Measurements from ENCODE around the gene OR2H2. TPM values are rescaled to one million over a fixed set of nuclear protein-coding genes. Genes with fewer than 3 reads are reported as not detected.

OR2H2 gene

GRCh38 chr6:29631860-29632731 is 47.2 kb downstream of the OR2H2 start:
- peak overlapping the region; percentile 81 for H3K4me3 ChIP-seq (ENCODE audit: low read length)
- H3K4me2 ChIP-seq (ENCODE audit: low read length) = peak overlapping the region; percentile 98
- H3K9ac ChIP-seq (ENCODE audit: low read depth, low read length) = peak overlapping the region; percentile 75
- H3K4me1 ChIP-seq (ENCODE audit: control insufficient read depth, insufficient read depth, low read length) = peaks cover 25% of the 10 kb centered on the region
- H3K9me3 ChIP-seq (replicated peaks; ENCODE audit: low read length) = no peaks in the 10 kb centered on the region
- H3K36me3 ChIP-seq (ENCODE audit: insufficient read depth, low read length) = no peaks in the 10 kb centered on the region
- H3K27me3 ChIP-seq (ENCODE audit: control insufficient read depth, insufficient read depth, low read length) = no peaks in the 10 kb centered on the region

GRCh38 chr6:29632789-29633533 is 48.0 kb downstream of the OR2H2 start, which contains the start of gene GABBR1:
Gene GABBR1, minus strand, starts transcription at chr6:29633183. Its CDS starts 798 bp downstream, at chr6:29632385.
- peak within 1 kb of the TSS; percentile 75 for H3K9ac ChIP-seq (ENCODE audit: low read depth, low read length)

GRCh38 chr6:29633534-29633905 is 48.6 kb downstream of the OR2H2 start:
- peak overlapping the region; percentile 75 for H3K9ac ChIP-seq (ENCODE audit: low read depth, low read length)
- H3K4me2 ChIP-seq (ENCODE audit: low read length) = peak overlapping the region; percentile 98
- H3K36me3 ChIP-seq (ENCODE audit: insufficient read depth, low read length) = no peaks in the 10 kb centered on the region
- H3K4me3 ChIP-seq (ENCODE audit: low read length) = peak overlapping the region; percentile 81
- H3K27me3 ChIP-seq (ENCODE audit: control insufficient read depth, insufficient read depth, low read length) = no peaks in the 10 kb centered on the region
- H3K9me3 ChIP-seq (replicated peaks; ENCODE audit: low read length) = no peaks in the 10 kb centered on the region
- peaks cover 25% of the 10 kb centered on the region for H3K4me1 ChIP-seq (ENCODE audit: control insufficient read depth, insufficient read depth, low read length)

More at GRCh38 chr6:29632789-29633533, 48.0 kb downstream of the OR2H2 start, which contains the start of gene GABBR1:
- Histone ChIP-seq H3K4me1 (ENCODE audit: control insufficient read depth, insufficient read depth, low read length) (peaks cover 25% of the 10 kb centered on the region), H3K4me3 (ENCODE audit: low read length) (peak within 1 kb of the TSS; percentile 81), H3K9me3 (replicated peaks; ENCODE audit: low read length) (no peaks in the 10 kb centered on the region), H3K36me3 (ENCODE audit: insufficient read depth, low read length) (no peaks in the 10 kb centered on the region), H3K4me2 (ENCODE audit: low read length) (peak within 1 kb of the TSS; percentile 98), H3K27me3 (ENCODE audit: control insufficient read depth, insufficient read depth, low read length) (no peaks in the 10 kb centered on the region)

- no peaks in the 10 kb centered on the region for H3K36me3 ChIP-seq (ENCODE audit: insufficient read depth, low read length)
- H3K4me2 ChIP-seq (ENCODE audit: low read length) = no peak overlapping the region
- no peak overlapping the region for H3K9ac ChIP-seq (ENCODE audit: low read depth, low read length)
- peaks cover 7% of the 10 kb centered on the region for H3K27me3 ChIP-seq (ENCODE audit: control insufficient read depth, insufficient read depth, low read length)
- no peaks in the 10 kb centered on the region for H3K9me3 ChIP-seq (replicated peaks; ENCODE audit: low read length)
- no peak overlapping the region for H3K4me3 ChIP-seq (ENCODE audit: low read length)
- H3K4me1 ChIP-seq (ENCODE audit: control insufficient read depth, insufficient read depth, low read length) = peaks cover 6% of the 10 kb centered on the region
Observed at GRCh38 chr6:29637247-29637646, 52.3 kb downstream of the OR2H2 start.

Small RNA genes within 50 kb of the gene (small RNA-seq; reads per million reads assigned to genes)
- gene SNORD32B (not detected), gene SUMO2P1 (not detected), gene TMEM183AP1 (not detected)

All from skeletal muscle satellite cell (primary cell).